Pancreas (tissue), 10 donors: ENCODE results near the gene RRAD. TPM values are rescaled to one million over a fixed set of nuclear protein-coding genes. Genes with fewer than 3 reads are reported as not detected.
A peak's percentile ranks its signal among the peaks of the same experiment; 100 is the strongest.

Source experiments
- ATAC-seq, 4 donors: fragments of 200-7000 bp; cut with Tn5 transposase; one replicate each; pipeline versions ENCODE4 v1.8.0 to v1.9.1; 2020; ENCODE audit warnings: mild to moderate bottlenecking in 4 of 4, moderate library complexity in 4 of 4
- DNase-seq, 6 donors: peaks; one replicate each; pipeline ENCODE4 v3.0.0-alpha.2; 2020
- FAIRE-seq: peaks from 2 replicates; lab custom pipeline; 2012; peaks lifted over from hg19 to GRCh38; lab: Jason Lieb, UNC
- H3K27ac ChIP-seq, 4 donors: fragments of 200-600 bp; sonication (generic); 1 replicate in 3 of 4; 2 replicates in 1 of 4; pipeline versions ENCODE4 v1.5.0 to v1.8.0; 2020
- H3K27me3 ChIP-seq, 4 donors: fragments of 200-600 bp; one replicate each; pipeline ENCODE4 v1.8.0; 2021
- H3K36me3 ChIP-seq, 3 donors: fragments of 200-600 bp; sonication (generic) in 1 of 3; one replicate each; pipeline versions ENCODE4 v1.5.0 to v1.8.0; 2020 to 2021
- H3K4me1 ChIP-seq, 3 donors: fragments of 200-600 bp; one replicate each; pipeline ENCODE4 v1.8.0; 2021
- H3K4me3 ChIP-seq, 4 donors: fragments of 200-600 bp; sonication (generic) in 2 of 4; one replicate each; pipeline versions ENCODE4 v1.5.0 to v1.8.0; 2020 to 2021
- H3K9me3 ChIP-seq, 4 donors: fragments of 200-600 bp; one replicate each; pipeline ENCODE4 v1.8.0; 2021
- WGBS, 2 donors: extraction: QIAGEN DNeasy Blood & Tissue Kit; methylation state at CpG; one replicate each; pipeline ENCODE4 v1.1.7; 2013; 5-methylcytosine and 5-hydroxymethylcytosine counted together
- intact Hi-C, 3 donors: fragments of 100-400 bp; cut with DNase I; formaldehyde crosslinking; loops; one replicate each; pipeline versions ENCODE4 v1.11.1 to v1.14.2; 2022
- polyA plus RNA-seq, 2 donors: library from polyadenylated mRNA; stranded (reverse); fragments of 200-250 nt; gene quantifications; one replicate each; pipeline ENCODE4 v1.2.3, GENCODE V29; 2013
- total RNA-seq, 6 donors: library from RNA; stranded (reverse); fragmentation: NEBNext Ultra II Directional in 4 of 6; extraction: Animal tissue kit (Norgen Biotek cat#: 25700) in 4 of 6; gene quantifications; one replicate each; pipeline versions ENCODE4 v1.2.1 to v1.2.4, GENCODE V29; 2021 to 2023
- TF ChIP-seq, protein P1 (sequence below), 4 donors: fragments of 200-600 bp; sonication (generic) in 3 of 4; IDR thresholded peaks; one replicate each; pipeline versions ENCODE4 v1.5.0 to v1.8.0; 2021; ENCODE audit warnings: antibody characterized with exemption in 4 of 4
- donor health status: healthy with polysubstance abuse.
- donor health status: DM: no; HTN: no; CAD: no; lungs with moderate emphysema.
- donor health status: DM: no; HTN: no; CAD: no.
- donor health status: control.
- donor health status: control.
- donor health status: Bipolar disorder and iron deficiency.
- donor health status: DM: yes; HTN: yes; CAD: no.
- donor health status: DM: no; HTN: no; CAD: no.
- donor health status: DM: no; HTN: no; CAD: no.
- donor health status: DM: yes; HTN: yes; CAD: no.

RRAD gene
- total and polyA plus RNA-seq, 8 donors: 0.20 to 2.9 (median 0.60) TPM

DNA sequence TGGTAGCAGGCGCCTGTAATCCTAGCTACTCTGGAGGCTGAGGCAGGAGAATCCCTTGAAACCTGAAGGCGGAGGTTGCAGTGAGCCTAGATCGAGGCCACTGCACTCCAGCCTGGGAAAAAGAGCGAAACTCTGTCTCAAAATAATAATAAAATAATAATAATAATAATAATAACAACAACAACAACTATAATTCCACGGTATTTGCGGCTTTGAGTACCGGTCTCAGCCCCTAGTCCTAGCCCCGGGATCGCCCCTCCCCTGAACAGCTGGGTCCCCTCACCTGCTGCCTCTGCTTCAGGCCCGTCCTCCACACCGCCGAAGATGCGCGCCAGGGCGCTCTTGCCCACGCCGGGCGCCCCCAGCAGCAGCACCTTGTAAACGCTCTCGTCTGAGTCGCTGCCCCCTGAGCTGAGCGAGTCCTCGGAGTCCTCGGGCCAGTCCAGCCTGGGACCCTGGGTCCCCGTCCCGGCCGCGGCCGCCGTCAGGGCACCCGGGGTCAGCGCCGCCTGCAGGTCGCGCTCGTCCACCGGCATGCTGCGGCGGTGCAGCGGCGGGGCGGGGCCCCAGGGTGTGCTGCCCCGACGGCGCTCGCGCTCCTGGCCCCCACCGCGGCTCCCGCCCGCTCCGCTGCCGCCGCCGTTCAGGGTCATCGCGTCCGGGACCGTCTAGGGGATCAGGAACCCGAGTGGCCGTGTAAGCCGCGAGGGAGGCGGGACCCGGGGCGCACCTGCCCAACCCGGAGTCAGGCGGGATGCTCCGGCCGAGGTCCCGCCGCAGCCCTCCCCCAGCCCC lies 611 bp downstream of the RRAD start:
- TF ChIP-seq, protein P1, sequence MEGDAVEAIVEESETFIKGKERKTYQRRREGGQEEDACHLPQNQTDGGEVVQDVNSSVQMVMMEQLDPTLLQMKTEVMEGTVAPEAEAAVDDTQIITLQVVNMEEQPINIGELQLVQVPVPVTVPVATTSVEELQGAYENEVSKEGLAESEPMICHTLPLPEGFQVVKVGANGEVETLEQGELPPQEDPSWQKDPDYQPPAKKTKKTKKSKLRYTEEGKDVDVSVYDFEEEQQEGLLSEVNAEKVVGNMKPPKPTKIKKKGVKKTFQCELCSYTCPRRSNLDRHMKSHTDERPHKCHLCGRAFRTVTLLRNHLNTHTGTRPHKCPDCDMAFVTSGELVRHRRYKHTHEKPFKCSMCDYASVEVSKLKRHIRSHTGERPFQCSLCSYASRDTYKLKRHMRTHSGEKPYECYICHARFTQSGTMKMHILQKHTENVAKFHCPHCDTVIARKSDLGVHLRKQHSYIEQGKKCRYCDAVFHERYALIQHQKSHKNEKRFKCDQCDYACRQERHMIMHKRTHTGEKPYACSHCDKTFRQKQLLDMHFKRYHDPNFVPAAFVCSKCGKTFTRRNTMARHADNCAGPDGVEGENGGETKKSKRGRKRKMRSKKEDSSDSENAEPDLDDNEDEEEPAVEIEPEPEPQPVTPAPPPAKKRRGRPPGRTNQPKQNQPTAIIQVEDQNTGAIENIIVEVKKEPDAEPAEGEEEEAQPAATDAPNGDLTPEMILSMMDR (IDR thresholded peaks at IDR 0.05): no peak
- peak in 2 of 6 donors; percentile 59 to 74 for DNase-seq
- peak overlapping the region in 2 of 4 donors; percentile 4 to 38 for H3K4me3 ChIP-seq
- no peaks in the 10 kb centered on the region for H3K36me3 ChIP-seq
- H3K27me3 ChIP-seq: no peaks in the 10 kb centered on the region
- H3K9me3 ChIP-seq: no peaks in the 10 kb centered on the region
- no peaks in the 10 kb centered on the region for H3K4me1 ChIP-seq
- intact Hi-C loops: no loop called here
- ATAC-seq: peak; percentile 49 to 75 (median 57)
- FAIRE-seq: no peak
- 9% methylated on average over 61 to 72 of the region's 72 CpGs for WGBS, 2 donors
- H3K27ac ChIP-seq: no peak overlapping the region

DNA sequence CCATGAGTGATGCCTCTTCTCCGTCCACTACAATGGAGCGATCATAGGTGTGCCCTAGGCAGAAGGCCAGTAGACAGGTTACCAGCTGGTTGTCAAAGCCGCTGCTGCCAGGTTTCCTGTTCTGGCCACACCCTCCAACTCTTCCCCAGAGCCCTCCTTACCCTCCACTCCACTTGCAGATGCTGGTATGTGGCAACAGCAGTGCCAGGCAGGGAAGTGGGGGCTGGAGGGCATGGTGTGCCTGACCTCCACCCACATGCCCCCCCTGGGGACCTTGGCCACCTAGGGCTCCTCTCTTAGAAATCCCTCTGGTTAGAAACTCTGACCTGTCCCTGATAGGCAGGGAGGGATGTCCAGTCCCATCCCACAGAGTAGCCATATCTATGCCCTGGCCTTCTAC lies 1.5 kb downstream of the RRAD start:
- intact Hi-C loops: no loop called here
- H3K27me3 ChIP-seq: no peaks in the 10 kb centered on the region
- no peaks in the 10 kb centered on the region for H3K4me1 ChIP-seq
- DNase-seq: no peak
- no peaks in the 10 kb centered on the region for H3K9me3 ChIP-seq
- H3K36me3 ChIP-seq: no peaks in the 10 kb centered on the region
- 43 to 55% methylated on average over 3 of the region's 3 CpGs for WGBS, 2 donors
- peak in 1 of 4 donors; percentile 5 for ATAC-seq
- no peak for FAIRE-seq
- TF ChIP-seq, protein P1 (IDR thresholded peaks at IDR 0.05): no peak
- no peak overlapping the region for H3K27ac ChIP-seq
- no peak overlapping the region for H3K4me3 ChIP-seq

DNA sequence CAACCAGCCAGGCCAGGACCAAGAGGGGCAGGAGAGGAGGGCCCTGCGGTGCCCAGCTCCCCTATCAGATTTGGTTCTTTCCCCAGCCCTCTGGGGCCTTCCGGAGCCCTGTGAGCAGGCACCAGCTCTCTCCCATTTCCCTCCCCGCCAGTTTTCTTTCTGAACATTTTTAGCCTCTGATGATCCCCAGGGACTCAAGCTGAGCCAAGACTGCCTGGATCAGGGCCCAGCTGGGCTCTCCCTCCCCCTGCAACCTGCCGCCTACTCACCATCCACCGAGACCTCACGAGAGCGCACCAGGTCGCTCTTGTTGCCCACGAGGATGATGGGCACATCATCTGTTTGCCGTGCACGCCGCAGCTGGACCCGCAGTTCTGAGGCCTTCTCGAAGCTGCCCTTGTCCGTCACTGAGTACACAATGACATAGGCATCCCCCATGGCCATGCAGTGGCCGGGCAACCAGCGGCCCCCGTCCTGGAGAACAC lies 2.0 kb downstream of the RRAD start:
- TF ChIP-seq, protein P1 (IDR thresholded peaks at IDR 0.05): no peak
- Histone ChIP-seq H3K4me3 (no peak overlapping the region), H3K27me3 (no peaks in the 10 kb centered on the region), H3K4me1 (no peaks in the 10 kb centered on the region), H3K27ac (no peak overlapping the region), H3K36me3 (no peaks in the 10 kb centered on the region), H3K9me3 (no peaks in the 10 kb centered on the region)
- FAIRE-seq (no peak), ATAC-seq (peak in 2 of 4 donors; percentile 5 to 35), DNase-seq (peak in 1 of 6 donors; percentile 63)
- intact Hi-C loops: no loop called here
- 57 to 71% methylated on average over 16 to 18 of the region's 18 CpGs for WGBS, 2 donors

DNA sequence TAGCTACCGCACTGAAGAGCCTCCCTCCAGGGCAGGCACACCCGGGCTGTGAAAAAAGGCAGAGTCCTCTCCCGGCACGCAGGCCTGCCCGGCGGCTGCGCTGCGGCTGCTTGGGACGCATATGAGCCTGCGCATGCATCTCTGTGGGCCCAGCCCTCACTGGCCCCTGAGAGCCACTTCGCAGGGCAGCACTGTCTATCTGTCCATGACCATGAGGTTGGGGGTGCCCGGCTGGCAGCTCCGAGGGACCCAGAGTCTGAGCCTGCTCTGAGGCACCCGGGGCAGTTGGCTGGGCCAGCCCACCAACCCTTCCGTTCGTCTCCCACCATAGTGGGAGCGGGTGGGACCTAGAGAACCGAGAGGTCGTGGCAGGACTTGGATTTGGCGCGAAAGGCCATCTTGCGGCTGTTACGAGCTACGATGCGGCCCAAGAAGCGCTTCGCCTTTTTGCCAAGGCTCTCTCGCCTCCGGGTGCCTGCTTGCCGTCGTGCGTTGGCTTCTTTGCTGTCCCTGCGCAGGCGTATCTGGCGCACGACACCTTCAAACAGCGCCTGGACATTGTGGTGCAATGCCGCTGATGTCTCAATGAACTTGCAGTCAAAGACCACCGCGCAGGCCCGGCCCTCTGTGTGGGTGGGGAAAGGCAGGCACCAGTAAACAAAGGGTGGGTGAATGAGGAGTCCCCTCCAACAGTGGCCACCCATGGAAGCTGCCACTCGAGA lies 3.4 kb downstream of the RRAD start:
- intact Hi-C loops: no loop called here
- Histone ChIP-seq H3K27me3 (no peaks in the 10 kb centered on the region), H3K4me3 (no peak overlapping the region), H3K4me1 (no peaks in the 10 kb centered on the region), H3K9me3 (no peaks in the 10 kb centered on the region), H3K36me3 (no peaks in the 10 kb centered on the region), H3K27ac (no peak overlapping the region)
- no peak for DNase-seq
- 56 to 64% methylated on average over 42 of the region's 42 CpGs for WGBS, 2 donors
- TF ChIP-seq, protein P1 (IDR thresholded peaks at IDR 0.05): no peak
- ATAC-seq: no peak
- FAIRE-seq: no peak
